Ishikawa (cell line): ENCODE measurements around the gene YDJC.

Experiments used
- CEBPB ChIP-seq: IDR thresholded peaks from 2 replicates; pipeline ENCODE4 v1.6.1; 2012
- CREB1 ChIP-seq: IDR thresholded peaks from 2 replicates; pipeline ENCODE4 v1.6.1; 2012; ENCODE audit warnings: low read depth
- EGR1 ChIP-seq: IDR thresholded peaks from 2 replicates; pipeline ENCODE4 v1.6.1; 2012
- EP300 ChIP-seq: IDR thresholded peaks from 2 replicates; pipeline ENCODE4 v1.6.1; 2012; ENCODE audit warnings: borderline replicate concordance
- FOXM1 ChIP-seq: IDR thresholded peaks from 2 replicates; pipeline ENCODE4 v1.6.1; 2012; ENCODE audit warnings: low read depth, borderline replicate concordance
- MAX ChIP-seq: IDR thresholded peaks from 2 replicates; pipeline ENCODE4 v1.6.1; 2012
- NFIC ChIP-seq: IDR thresholded peaks from 2 replicates; pipeline ENCODE4 v1.6.1; 2012
- RAD21 ChIP-seq: IDR thresholded peaks from 2 replicates; pipeline ENCODE4 v1.6.1; 2012; ENCODE audit warnings: low read depth
- REST ChIP-seq: IDR thresholded peaks from 2 replicates; pipeline ENCODE4 v1.6.1; 2012; ENCODE audit warnings: low read depth, mild to moderate bottlenecking
- TAF1 ChIP-seq: IDR thresholded peaks from 2 replicates; pipeline ENCODE4 v1.6.1; 2012; ENCODE audit warnings: low read depth, mild to moderate bottlenecking
- TCF12 ChIP-seq: IDR thresholded peaks from 2 replicates; pipeline ENCODE4 v1.6.1; 2012; ENCODE audit warnings: low read depth
- TEAD4 ChIP-seq: IDR thresholded peaks from 2 replicates; pipeline ENCODE4 v1.6.1; 2012
- USF1 ChIP-seq: IDR thresholded peaks from 2 replicates; pipeline ENCODE4 v1.6.1; 2012
- YY1 ChIP-seq: IDR thresholded peaks from 2 replicates; pipeline ENCODE4 v1.6.1; 2012; ENCODE audit warnings: low read depth
- ZBTB7A ChIP-seq: IDR thresholded peaks from 2 replicates; pipeline ENCODE4 v1.6.1; 2012; ENCODE audit warnings: low read depth

The YDJC gene

GRCh38 chr22:21624120-21624879, 5.5 kb downstream of the YDJC start:
- TF ChIP-seq YY1: no peak
- no peak for TF ChIP-seq REST
- TF ChIP-seq TCF12: 0 out of 2 replicates have a peak, but pooled peaks have one; percentile 30
- no peak for TF ChIP-seq ZBTB7A
- TF ChIP-seq TEAD4: 0 out of 2 replicates have a peak, but pooled peaks have one; percentile 41
- TF ChIP-seq RAD21: peak; percentile 15; the same call in 1 of the 2 replicates
- TF ChIP-seq EGR1: no peak

GRCh38 chr22:21623648-21623970, 6.2 kb downstream of the YDJC start:
- TF ChIP-seq TEAD4 (no peak), RAD21 (no peak)

- no peak for TF ChIP-seq FOXM1
- no peak for TF ChIP-seq USF1
- no peak for TF ChIP-seq EGR1
- no peak for TF ChIP-seq NFIC
- no peak for TF ChIP-seq ZBTB7A
- TF ChIP-seq TAF1: no peak; the same call in 1 of the 2 replicates
- TF ChIP-seq MAX: no peak
- TF ChIP-seq CEBPB: no peak
- no peak for TF ChIP-seq RAD21
- TF ChIP-seq EP300: no peak
- no peak for TF ChIP-seq CREB1
- TF ChIP-seq TEAD4: no peak
- no peak for TF ChIP-seq REST
- no peak for TF ChIP-seq TCF12
- TF ChIP-seq YY1: no peak
Measured at GRCh38 chr22:21622919-21623647, 6.7 kb downstream of the YDJC start.

GRCh38 chr22:21622011-21622918, 7.6 kb downstream of the YDJC start:
- TF ChIP-seq FOXM1: no peak
- no peak for TF ChIP-seq MAX
- TF ChIP-seq NFIC: no peak
- TF ChIP-seq USF1: no peak
- no peak for TF ChIP-seq EGR1
- no peak for TF ChIP-seq RAD21
- no peak for TF ChIP-seq TAF1
- no peak for TF ChIP-seq CREB1
- TF ChIP-seq TEAD4: no peak
- no peak for TF ChIP-seq TCF12
- no peak for TF ChIP-seq REST
